Type B pancreatic cell (in vitro differentiated cells): ENCODE data around the gene AGBL2. TPM values are rescaled to one million over a fixed set of nuclear protein-coding genes. Genes with fewer than 3 reads are reported as not detected.
"Not testable (repeated sequence)": the region's sequence is repeated elsewhere in the genome, so short reads cannot be mapped to it uniquely, and the experiment has no call there.

Experiments used
- DNase-seq: peaks from one replicate; pipeline ENCODE4 v3.0.0; 2021; ENCODE audit warnings: mixed read lengths; ENCODE audit not compliant: unreplicated experiment; ENCODE audit errors: extremely low spot score
- H3K27ac Mint-ChIP-seq: 2 replicates; pipeline ENCODE4 v1.8.0; 2021; ENCODE audit warnings: mild to moderate bottlenecking, mixed read lengths
- H3K27me3 Mint-ChIP-seq: 2 replicates; pipeline ENCODE4 v1.8.0; 2021; ENCODE audit warnings: mixed read lengths
- H3K36me3 Mint-ChIP-seq: 2 replicates; pipeline ENCODE4 v1.8.0; 2021; ENCODE audit warnings: mixed read lengths
- H3K4me1 Mint-ChIP-seq: one replicate; pipeline ENCODE4 v1.8.0; 2021; ENCODE audit warnings: mixed read lengths; ENCODE audit not compliant: unreplicated experiment
- H3K4me3 Mint-ChIP-seq: 2 replicates; pipeline ENCODE4 v1.8.0; 2021; ENCODE audit warnings: mild to moderate bottlenecking, mixed read lengths
- H3K9me3 Mint-ChIP-seq: 2 replicates; pipeline ENCODE4 v1.8.0; 2021; ENCODE audit warnings: mixed read lengths
- CTCF ChIP-seq: fragments of 200-600 bp; sonication (generic); conservative IDR thresholded peaks from 2 replicates; pipeline ENCODE4 v1.5.0; 2021; ENCODE audit warnings: antibody characterized with exemption, mild to moderate bottlenecking
- total RNA-seq: library from RNA; stranded (reverse); gene quantifications from 2 replicates; pipeline ENCODE4 v1.2.1, GENCODE V29; 2021; ENCODE audit warnings: low replicate concordance

Gene AGBL2
- total RNA-seq, 1 donor from 2014 or later = 5.9 TPM

DNA sequence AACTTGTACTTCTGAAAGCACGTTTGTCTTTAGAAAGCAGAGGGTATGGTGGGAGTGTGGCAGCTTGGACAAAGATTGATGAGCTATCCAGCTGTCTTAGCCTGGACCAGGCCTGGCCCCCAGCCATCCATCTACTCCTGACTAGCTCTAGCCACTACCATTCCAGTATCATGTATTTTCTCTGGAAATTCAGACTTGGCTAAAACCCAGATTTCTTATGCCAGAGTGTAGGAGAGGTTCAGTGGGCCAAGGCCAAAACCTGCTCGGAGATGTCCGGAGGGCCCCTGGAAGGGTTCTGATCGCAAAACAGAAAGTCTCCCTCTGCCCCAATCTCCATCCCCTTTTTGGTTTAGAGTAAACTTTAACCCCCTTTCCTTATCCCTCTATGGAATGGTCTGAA lies 48.0 kb downstream of the AGBL2 start:
- no peak for TF ChIP-seq CTCF
- H3K27me3 Mint-ChIP-seq = no peaks in the 10 kb centered on the region
- no peaks in the 10 kb centered on the region for H3K36me3 Mint-ChIP-seq
- no peaks in the 10 kb centered on the region for H3K9me3 Mint-ChIP-seq
- H3K4me3 Mint-ChIP-seq = peak overlapping the region; percentile 14
- no peak for DNase-seq
- H3K4me1 Mint-ChIP-seq = no peaks in the 10 kb centered on the region
- peak overlapping the region; percentile 95 for H3K27ac Mint-ChIP-seq

DNA sequence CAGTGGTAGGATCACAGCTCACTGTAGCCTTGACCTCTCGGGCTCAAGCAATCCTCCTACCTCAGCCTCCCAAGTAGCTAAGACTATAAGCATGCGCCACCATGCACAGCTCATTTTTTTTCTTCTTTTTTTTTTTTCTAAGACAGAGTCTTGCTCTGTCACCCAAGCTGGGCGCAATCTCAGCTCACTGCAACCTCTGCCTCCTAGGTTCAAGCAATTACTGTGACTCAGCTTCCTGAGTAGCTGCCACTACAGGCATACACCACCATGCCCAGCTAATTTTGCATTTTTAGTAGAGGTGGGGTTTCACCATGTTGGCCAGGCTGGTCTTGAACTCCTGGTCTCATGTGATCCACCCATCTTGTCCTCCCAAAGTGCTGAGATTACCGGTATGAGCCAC lies 50.2 kb downstream of the AGBL2 start:
- not testable (repeated sequence) for H3K4me3 Mint-ChIP-seq, DNase-seq, H3K36me3 Mint-ChIP-seq, H3K27me3 Mint-ChIP-seq, H3K9me3 Mint-ChIP-seq, H3K4me1 Mint-ChIP-seq, H3K27ac Mint-ChIP-seq

DNA sequence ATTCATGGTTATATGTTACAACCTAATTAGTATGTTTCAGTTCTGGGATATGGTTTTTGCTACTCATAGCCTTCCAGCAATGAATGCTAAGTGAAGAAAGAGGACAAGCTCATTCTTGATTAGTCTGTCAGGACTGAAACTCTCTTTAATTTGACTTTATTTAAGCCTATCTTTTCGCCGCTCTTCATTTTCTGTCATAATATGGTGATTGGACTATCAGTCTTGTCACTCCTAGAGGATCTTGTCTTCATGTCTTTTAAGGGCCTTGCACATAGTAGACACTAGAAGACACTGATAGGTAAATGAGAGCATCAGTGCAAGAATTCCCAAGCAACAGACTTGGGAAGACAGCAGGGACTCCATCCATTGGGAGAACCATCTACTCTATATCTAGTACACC lies 53.9 kb downstream of the AGBL2 start:
- no peaks in the 10 kb centered on the region for H3K9me3 Mint-ChIP-seq
- no peaks in the 10 kb centered on the region for H3K27me3 Mint-ChIP-seq
- no peak for TF ChIP-seq CTCF
- no peaks in the 10 kb centered on the region for H3K36me3 Mint-ChIP-seq
- no peaks in the 10 kb centered on the region for H3K4me1 Mint-ChIP-seq
- H3K4me3 Mint-ChIP-seq = no peak overlapping the region
- no peak overlapping the region for H3K27ac Mint-ChIP-seq
- DNase-seq = no peak

DNA sequence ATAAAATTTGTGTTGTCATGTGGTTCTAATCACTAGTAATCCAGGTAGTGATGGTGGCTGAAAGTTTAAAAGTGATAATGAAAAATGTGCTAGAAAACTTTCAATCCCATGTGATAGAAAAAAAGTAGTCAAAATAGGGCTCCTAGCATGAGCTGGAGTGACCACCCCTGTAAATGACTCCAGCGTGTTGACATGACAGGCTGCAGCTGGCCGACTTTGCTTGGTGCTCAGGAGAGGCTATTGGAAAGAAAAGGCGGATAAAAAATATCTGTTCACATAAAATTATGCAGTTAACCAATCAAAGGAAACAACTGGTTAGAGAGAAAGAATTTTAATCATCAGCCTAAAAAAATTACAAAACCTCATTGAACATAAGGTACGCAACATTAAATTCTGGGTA lies 55.9 kb downstream of the AGBL2 start:
- no peak for TF ChIP-seq CTCF
- Mint-ChIP-seq H3K9me3 (no peaks in the 10 kb centered on the region), H3K27ac (no peak overlapping the region), H3K4me1 (no peaks in the 10 kb centered on the region), H3K27me3 (no peaks in the 10 kb centered on the region), H3K36me3 (no peaks in the 10 kb centered on the region), H3K4me3 (no peak overlapping the region)
- no peak for DNase-seq

DNA sequence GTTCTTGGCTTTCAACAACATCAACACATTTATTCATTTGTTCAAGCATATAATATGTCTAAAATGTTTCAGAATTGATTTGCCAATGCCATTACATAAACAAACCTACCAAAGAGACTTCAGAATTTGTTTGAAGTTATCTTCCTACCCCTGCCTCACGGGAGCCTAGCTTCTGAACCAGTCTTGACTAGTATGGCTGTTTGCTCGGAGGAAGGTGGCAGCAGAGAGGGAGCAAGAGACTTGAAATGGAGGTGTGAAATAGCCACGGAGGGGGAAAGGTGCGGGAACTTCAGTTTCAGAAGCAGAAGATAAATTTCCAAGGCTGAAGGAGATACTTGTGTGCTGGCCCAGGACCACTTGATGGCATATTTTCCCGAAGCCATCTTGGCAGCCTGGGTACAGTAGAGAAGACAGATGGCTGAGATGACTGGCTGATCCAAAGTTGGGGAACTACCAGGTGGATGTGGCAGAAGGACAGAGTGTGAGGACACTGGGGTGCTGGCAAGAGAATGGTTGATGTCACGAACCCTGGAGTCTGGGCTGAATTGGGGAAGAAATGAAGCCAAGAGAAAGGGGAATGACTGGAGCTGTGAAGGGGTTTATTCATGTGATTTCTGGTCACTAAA lies 58.8 kb downstream of the AGBL2 start:
- no peak for DNase-seq
- no peaks in the 10 kb centered on the region for H3K27me3 Mint-ChIP-seq
- H3K27ac Mint-ChIP-seq = no peak overlapping the region
- no peak for TF ChIP-seq CTCF
- H3K4me3 Mint-ChIP-seq = no peak overlapping the region
- peaks cover 16% of the 10 kb centered on the region for H3K9me3 Mint-ChIP-seq
- H3K36me3 Mint-ChIP-seq = no peaks in the 10 kb centered on the region
- no peaks in the 10 kb centered on the region for H3K4me1 Mint-ChIP-seq

DNA sequence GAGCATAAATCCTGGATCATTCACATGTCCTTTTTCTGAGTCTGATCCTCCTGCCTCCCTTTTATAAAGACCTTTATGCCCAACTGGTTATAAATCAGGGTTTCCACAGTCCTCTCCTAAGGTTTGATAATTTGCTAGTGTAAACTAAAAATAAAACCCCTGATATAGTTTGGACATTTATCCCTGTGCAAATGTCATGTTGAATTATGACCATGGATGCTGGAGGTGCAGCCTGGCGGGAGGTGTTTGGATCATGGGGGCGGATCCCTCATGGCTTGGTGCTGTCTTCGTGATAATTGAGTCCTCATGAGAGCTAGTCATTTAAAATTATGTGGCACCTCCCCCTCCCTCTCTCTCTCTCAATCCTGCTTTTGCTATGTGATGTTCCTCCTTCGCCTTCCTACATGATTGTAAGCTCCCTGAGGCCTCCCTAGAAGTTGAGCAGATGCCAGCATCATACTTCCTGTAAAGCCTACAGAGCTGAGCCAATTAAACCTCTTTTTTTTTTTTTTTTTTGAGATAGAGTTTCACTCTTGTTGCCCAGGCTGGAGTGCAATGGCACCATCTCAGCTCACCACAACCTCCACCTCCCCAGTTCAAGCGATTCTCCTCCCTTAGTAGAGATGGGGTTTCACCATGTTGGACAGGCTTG lies 63.2 kb downstream of the AGBL2 start:
- Mint-ChIP-seq H3K4me3 (no peak overlapping the region), H3K36me3 (no peaks in the 10 kb centered on the region), H3K4me1 (no peaks in the 10 kb centered on the region), H3K9me3 (peaks cover 16% of the 10 kb centered on the region), H3K27me3 (no peaks in the 10 kb centered on the region), H3K27ac (no peak overlapping the region)
- TF ChIP-seq CTCF = no peak
- DNase-seq = no peak
